A549 (cell line): ENCODE data around the gene CDH4. TPM values are rescaled to one million over a fixed set of nuclear protein-coding genes. Genes with fewer than 3 reads are reported as not detected.

Experiments used
- ATAC-seq, 2 experiments: fragments of 200-7000 bp in 1 of 2; fragments of >200 bp in 1 of 2; cut with Nextera tagmentation in 1 of 2; cut with Tn5 transposase in 1 of 2; 3 replicates each; pipeline versions ENCODE4 v1.8.0 to v1.9.1; 2018 to 2020; ENCODE audit warnings: mild to moderate bottlenecking in 1 of 2, moderate library complexity in 1 of 2
- CTCF ChIA-PET: fragments of 300-600 bp; sonication (Branson Sonifier 250); formaldehyde crosslinking; extraction: SDS; loops from one replicate; lab custom pipeline; 2021; ENCODE audit warnings: antibody characterized with exemption, inconsistent platforms; lab: Yijun Ruan, JAX
- POLR2A ChIA-PET: fragments of 350-600 bp; formaldehyde crosslinking; extraction: SDS; loops from one replicate; lab custom pipeline; 2021; ENCODE audit warnings: antibody characterized with exemption, inconsistent platforms; lab: Yijun Ruan, JAX
- DNase-seq, 2 experiments: peaks; one replicate each; pipeline versions ENCODE4 v3.0.0 to v3.0.0-alpha.2; 2011 to 2016; ENCODE audit warnings: low read depth in 1 of 2, low spot score in 1 of 2
- FAIRE-seq: peaks from 2 replicates; lab custom pipeline; 2011; peaks lifted over from hg19 to GRCh38; lab: Jason Lieb, UNC
- H3K27ac ChIP-seq, 2 experiments: fragments of >200 bp; sonication (Bioruptor Twin); formaldehyde crosslinking; 3 replicates each; pipeline ENCODE4 v1.5.1; 2016 to 2017
- H3K4me1 ChIP-seq: fragments of >200 bp; sonication (Bioruptor Twin); formaldehyde crosslinking; 3 replicates; pipeline ENCODE4 v1.6.1; 2016
- H3K4me2 ChIP-seq: fragments of >200 bp; sonication (Bioruptor Twin); formaldehyde crosslinking; 3 replicates; pipeline ENCODE4 v1.6.1; 2016
- H3K4me3 ChIP-seq: fragments of >200 bp; sonication (Bioruptor Twin); formaldehyde crosslinking; 3 replicates; pipeline ENCODE4 v1.5.1; 2016
- H3K9me3 ChIP-seq: fragments of >200 bp; sonication (Bioruptor Twin); formaldehyde crosslinking; 3 replicates; pipeline ENCODE4 v1.6.1; 2016
- EP300 ChIP-seq, 2 experiments: fragments of >200 bp; sonication (Bioruptor Twin); formaldehyde crosslinking; IDR thresholded peaks; 2 replicates in 1 of 2; 3 replicates in 1 of 2; pipeline ENCODE4 v1.6.1; 2016 to 2017
- FOXS1 ChIP-seq: fragments of 250-450 bp; sonication (Bioruptor Pico); IDR thresholded peaks from 2 replicates; pipeline ENCODE4 v1.5.0; 2020; ENCODE audit warnings: mild to moderate bottlenecking, moderate library complexity
- HDAC2 ChIP-seq: fragments of 200-600 bp; sonication (generic); IDR thresholded peaks from 2 replicates; pipeline ENCODE4 v1.6.1; 2016
- HEYL ChIP-seq: fragments of 250-450 bp; sonication (Bioruptor Pico); IDR thresholded peaks from 2 replicates; pipeline ENCODE4 v1.8.0; 2021; ENCODE audit warnings: mild to moderate bottlenecking, moderate library complexity
- MYC ChIP-seq: IDR thresholded peaks from 2 replicates; pipeline ENCODE4 v1.6.1; 2012; ENCODE audit warnings: mild to moderate bottlenecking, inconsistent platforms, low read length, improper control_type of control experiment, borderline replicate concordance
- NFE2L2 ChIP-seq: fragments of 150-350 bp; conservative IDR thresholded peaks from 2 replicates; pipeline ENCODE4 v1.6.1; 2014; ENCODE audit warnings: low read length
- NPAS2 ChIP-seq: fragments of 250-450 bp; sonication (Bioruptor Pico); IDR thresholded peaks from 2 replicates; pipeline ENCODE4 v1.8.0; 2022; ENCODE audit warnings: mild to moderate bottlenecking, moderate library complexity, borderline replicate concordance
- PHF8 ChIP-seq: fragments of 200-600 bp; sonication (generic); IDR thresholded peaks from 2 replicates; pipeline ENCODE4 v1.6.1; 2016; ENCODE audit warnings: low read depth, mild to moderate bottlenecking, antibody characterized with exemption, moderate library complexity, borderline replicate concordance
- POLR2A ChIP-seq: IDR thresholded peaks from 2 replicates; pipeline ENCODE4 v1.6.1; 2012; ENCODE audit warnings: mild to moderate bottlenecking, low read length
- RAD21 ChIP-seq, 2 experiments: fragments of >200 bp in 1 of 2; sonication (Bioruptor Twin) in 1 of 2; formaldehyde crosslinking in 1 of 2; IDR thresholded peaks in 1 of 2; conservative IDR thresholded peaks in 1 of 2; 2 replicates in 1 of 2; 3 replicates in 1 of 2; pipeline ENCODE4 v1.6.1; 2012 to 2018; ENCODE audit warnings: inconsistent platforms in 1 of 2
- RARB ChIP-seq: fragments of 250-450 bp; sonication (Bioruptor Pico); IDR thresholded peaks from 2 replicates; pipeline ENCODE4 v1.8.0; 2021; ENCODE audit warnings: mild to moderate bottlenecking, moderate library complexity
- RFX5 ChIP-seq: fragments of 450-650 bp; IDR thresholded peaks from 2 replicates; pipeline ENCODE4 v1.7.1; 2014; ENCODE audit warnings: antibody characterized with exemption, mild to moderate bottlenecking, moderate library complexity
- RNF2 ChIP-seq: fragments of 200-600 bp; sonication (generic); IDR thresholded peaks from 2 replicates; pipeline ENCODE4 v1.6.1; 2016; ENCODE audit warnings: low read depth, mild to moderate bottlenecking, antibody characterized with exemption, moderate library complexity, borderline replicate concordance
- SMC3 ChIP-seq: fragments of >200 bp; sonication (Bioruptor Twin); formaldehyde crosslinking; IDR thresholded peaks from 3 replicates; pipeline ENCODE4 v1.6.1; 2018; ENCODE audit warnings: inconsistent platforms
- TFCP2L1 ChIP-seq: fragments of 250-450 bp; sonication (Bioruptor Pico); IDR thresholded peaks from 2 replicates; pipeline ENCODE4 v1.5.0; 2021; ENCODE audit warnings: mild to moderate bottlenecking
- WGBS: methylation state at CpG from one replicate; pipeline ENCODE4 v1.1.6; 2017; ENCODE audit errors: missing lambda C conversion rate; 5-methylcytosine and 5-hydroxymethylcytosine counted together
- polyA plus RNA-seq, 4 experiments: library from polyadenylated mRNA; depleted of rRNA in 3 of 4; stranded (reverse); fragments of >200 nt; fragmentation: RNase III in 1 of 4; extraction: RNeasy Plus Mini Kit Qiagen cat#74134 plus additional on column Dnase treatment in 1 of 4; gene quantifications; 2 replicates in 3 of 4; 3 replicates in 1 of 4; pipeline ENCODE4 v1.2.3, GENCODE V29; 2011 to 2017
- TF ChIP-seq, protein P1 (sequence below): fragments of 200-600 bp; sonication (generic); IDR thresholded peaks from 2 replicates; pipeline ENCODE4 v1.6.1; 2016; ENCODE audit warnings: antibody characterized with exemption, mild to moderate bottlenecking, moderate library complexity
- TF ChIP-seq, protein P2 (sequence below): fragments of 250-450 bp; sonication (Bioruptor Pico); IDR thresholded peaks from 2 replicates; pipeline ENCODE4 v1.5.0; 2021; ENCODE audit warnings: mild to moderate bottlenecking, moderate library complexity, borderline replicate concordance
- TF ChIP-seq, protein P3 (sequence below): fragments of >200 bp; sonication (Bioruptor Twin); formaldehyde crosslinking; IDR thresholded peaks from 3 replicates; pipeline ENCODE4 v1.5.1; 2016
- TF ChIP-seq, protein P4 (sequence below): fragments of >200 bp; sonication (Bioruptor Twin); formaldehyde crosslinking; IDR thresholded peaks from 2 replicates; pipeline ENCODE4 v1.6.1; 2016

Gene CDH4
- polyA plus RNA-seq, 2 of the 4 experiments (the other 2 are of a cell fraction): 3.4 to 10.3 TPM

DNA sequence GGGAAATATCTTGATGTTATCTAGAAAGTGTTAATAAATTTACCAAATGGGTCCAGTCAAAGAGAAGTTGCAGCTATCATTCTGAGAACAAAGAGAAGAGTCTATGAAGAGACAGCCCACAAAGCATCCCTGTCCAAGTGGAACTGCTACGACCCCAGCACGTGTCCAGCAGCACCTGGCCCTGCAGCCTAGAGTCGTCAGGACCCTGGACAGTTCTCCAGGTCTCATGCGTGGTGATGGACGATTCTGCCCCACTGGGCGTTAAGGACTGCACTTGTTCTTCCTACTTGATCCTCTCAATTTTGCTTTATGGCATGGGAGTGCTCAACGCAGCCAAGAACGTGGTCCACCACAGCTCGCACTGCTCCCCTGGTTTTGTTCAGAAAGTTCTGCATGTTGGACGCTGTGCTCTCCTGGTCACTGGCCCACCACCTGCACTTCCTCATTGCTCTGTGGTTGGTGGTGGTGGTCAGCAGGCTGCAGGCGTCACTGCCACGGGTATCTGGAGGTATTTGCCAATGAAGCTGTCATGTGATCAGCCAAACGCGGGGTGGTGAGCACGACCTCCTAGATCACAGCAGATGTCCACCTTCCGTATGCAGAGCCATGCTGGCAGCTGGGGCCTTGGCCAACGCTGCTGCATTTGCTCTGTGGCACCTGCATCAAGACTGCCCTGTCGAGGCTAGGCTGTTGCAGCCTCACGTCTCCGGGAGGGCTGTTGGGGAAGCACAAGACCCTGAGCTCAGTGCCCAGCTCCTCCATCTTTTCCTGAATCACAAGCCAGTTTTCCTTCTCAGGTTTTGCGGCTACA is 356.4 kb downstream of the CDH4 start:
- no peak for FAIRE-seq
- Histone ChIP-seq H3K4me1 (no peaks in the 10 kb centered on the region), H3K9me3 (peaks cover 6% of the 10 kb centered on the region), H3K27ac (no peak overlapping the region), H3K4me3 (no peak overlapping the region), H3K4me2 (no peak overlapping the region)
- ChIA-PET POLR2A (no interaction called here), CTCF (no interaction called here)
- TF ChIP-seq, protein P1, sequence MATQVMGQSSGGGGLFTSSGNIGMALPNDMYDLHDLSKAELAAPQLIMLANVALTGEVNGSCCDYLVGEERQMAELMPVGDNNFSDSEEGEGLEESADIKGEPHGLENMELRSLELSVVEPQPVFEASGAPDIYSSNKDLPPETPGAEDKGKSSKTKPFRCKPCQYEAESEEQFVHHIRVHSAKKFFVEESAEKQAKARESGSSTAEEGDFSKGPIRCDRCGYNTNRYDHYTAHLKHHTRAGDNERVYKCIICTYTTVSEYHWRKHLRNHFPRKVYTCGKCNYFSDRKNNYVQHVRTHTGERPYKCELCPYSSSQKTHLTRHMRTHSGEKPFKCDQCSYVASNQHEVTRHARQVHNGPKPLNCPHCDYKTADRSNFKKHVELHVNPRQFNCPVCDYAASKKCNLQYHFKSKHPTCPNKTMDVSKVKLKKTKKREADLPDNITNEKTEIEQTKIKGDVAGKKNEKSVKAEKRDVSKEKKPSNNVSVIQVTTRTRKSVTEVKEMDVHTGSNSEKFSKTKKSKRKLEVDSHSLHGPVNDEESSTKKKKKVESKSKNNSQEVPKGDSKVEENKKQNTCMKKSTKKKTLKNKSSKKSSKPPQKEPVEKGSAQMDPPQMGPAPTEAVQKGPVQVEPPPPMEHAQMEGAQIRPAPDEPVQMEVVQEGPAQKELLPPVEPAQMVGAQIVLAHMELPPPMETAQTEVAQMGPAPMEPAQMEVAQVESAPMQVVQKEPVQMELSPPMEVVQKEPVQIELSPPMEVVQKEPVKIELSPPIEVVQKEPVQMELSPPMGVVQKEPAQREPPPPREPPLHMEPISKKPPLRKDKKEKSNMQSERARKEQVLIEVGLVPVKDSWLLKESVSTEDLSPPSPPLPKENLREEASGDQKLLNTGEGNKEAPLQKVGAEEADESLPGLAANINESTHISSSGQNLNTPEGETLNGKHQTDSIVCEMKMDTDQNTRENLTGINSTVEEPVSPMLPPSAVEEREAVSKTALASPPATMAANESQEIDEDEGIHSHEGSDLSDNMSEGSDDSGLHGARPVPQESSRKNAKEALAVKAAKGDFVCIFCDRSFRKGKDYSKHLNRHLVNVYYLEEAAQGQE: peak; percentile 88
- no peak for TF ChIP-seq MYC
- ATAC-seq: 0 out of 6 replicates have a peak, but pooled peaks of 1 of the 2 experiments have one; percentile 15
- DNase-seq: peak in 1 of 2 experiments; percentile 22
- WGBS: 55% methylated on average over 18 of the region's 21 CpGs

DNA sequence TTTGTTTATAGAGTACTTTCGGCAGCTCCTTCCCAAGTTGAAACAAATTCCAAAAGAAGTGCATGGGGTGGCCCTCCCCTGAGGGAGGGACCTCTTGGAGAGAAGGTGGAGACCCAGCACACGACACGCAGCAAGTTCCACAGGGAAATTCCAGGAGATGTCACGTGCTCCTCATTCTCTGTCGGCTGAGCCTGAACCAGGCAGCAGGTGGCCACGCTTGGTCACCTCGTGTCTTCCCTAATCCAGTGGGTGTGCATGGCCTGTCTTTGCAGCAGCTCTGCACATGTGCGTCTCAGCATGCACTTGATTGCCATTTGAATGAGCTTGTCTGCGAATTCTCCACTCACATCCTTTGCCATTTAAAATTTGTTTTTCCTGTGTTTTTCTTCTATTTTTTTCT is 357.4 kb downstream of the CDH4 start:
- ATAC-seq (no peak), FAIRE-seq (no peak), DNase-seq (no peak)
- Histone ChIP-seq H3K4me2 (no peak overlapping the region), H3K4me3 (no peak overlapping the region), H3K4me1 (no peaks in the 10 kb centered on the region), H3K27ac (no peak overlapping the region), H3K9me3 (no peaks in the 10 kb centered on the region)
- ChIA-PET CTCF (no interaction called here), POLR2A (no interaction called here)
- TF ChIP-seq TFCP2L1 (CRISPR knock-in tag) (no peak), FOXS1 (CRISPR knock-in tag) (no peak), RARB (CRISPR knock-in tag) (no peak)
- WGBS: 66% methylated on average over 9 of the region's 9 CpGs

DNA sequence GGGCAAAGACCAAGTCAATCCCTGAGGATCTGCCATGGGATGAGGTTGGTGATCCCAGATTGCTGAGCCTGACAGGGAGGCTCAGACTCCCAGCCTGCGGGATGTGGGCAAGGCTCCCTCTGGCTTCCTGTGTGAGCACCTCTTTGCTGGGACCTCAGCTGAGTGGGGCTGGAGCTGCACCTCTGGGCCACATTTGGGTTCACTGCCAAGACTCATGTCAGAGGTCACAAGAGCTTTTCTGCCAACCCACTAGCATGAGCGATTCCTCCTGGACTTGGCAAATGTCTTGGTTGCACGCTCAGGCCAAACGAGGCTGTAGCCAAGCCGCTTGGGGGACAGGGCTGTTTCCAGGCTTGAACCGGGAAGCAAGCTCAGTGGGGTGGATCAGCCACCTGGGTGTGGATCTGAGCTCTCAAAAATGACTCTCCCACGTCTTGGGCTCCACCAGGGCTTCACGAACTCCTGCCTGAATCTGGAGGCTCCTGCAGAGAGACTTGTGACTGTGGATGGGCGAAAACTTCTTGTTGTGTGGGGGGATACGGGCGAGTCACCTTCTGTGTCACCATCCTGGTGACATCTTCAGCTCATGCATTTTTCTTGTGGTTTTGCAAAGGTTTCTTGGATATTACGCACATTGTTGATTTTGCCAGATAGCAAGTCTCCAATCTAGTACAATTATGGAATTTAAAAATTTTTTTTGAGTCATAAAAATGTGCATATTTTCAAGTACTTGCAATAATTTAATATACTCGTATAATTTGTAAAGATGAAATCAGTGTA is 359.5 kb downstream of the CDH4 start:
- no peaks in the 10 kb centered on the region for H3K4me1 ChIP-seq
- H3K4me2 ChIP-seq: no peak overlapping the region
- WGBS: 50% methylated on average over 13 of the region's 13 CpGs
- ChIA-PET CTCF (no interaction called here), POLR2A (no interaction called here)
- no peaks in the 10 kb centered on the region for H3K9me3 ChIP-seq
- H3K27ac ChIP-seq: no peak overlapping the region
- no peak for FAIRE-seq
- no peak overlapping the region for H3K4me3 ChIP-seq
- no peak for ATAC-seq
- no peak for DNase-seq
- TF ChIP-seq NPAS2 (CRISPR knock-in tag): no peak
- no peak for TF ChIP-seq RFX5
- no peak for TF ChIP-seq HDAC2
- no peak for TF ChIP-seq EP300 (IDR thresholded peaks at IDR 0.05)
- TF ChIP-seq SMC3: no peak
- TF ChIP-seq HEYL (CRISPR knock-in tag): no peak
- TF ChIP-seq, protein P1: no peak
- TF ChIP-seq PHF8: no peak
- TF ChIP-seq, protein P2, sequence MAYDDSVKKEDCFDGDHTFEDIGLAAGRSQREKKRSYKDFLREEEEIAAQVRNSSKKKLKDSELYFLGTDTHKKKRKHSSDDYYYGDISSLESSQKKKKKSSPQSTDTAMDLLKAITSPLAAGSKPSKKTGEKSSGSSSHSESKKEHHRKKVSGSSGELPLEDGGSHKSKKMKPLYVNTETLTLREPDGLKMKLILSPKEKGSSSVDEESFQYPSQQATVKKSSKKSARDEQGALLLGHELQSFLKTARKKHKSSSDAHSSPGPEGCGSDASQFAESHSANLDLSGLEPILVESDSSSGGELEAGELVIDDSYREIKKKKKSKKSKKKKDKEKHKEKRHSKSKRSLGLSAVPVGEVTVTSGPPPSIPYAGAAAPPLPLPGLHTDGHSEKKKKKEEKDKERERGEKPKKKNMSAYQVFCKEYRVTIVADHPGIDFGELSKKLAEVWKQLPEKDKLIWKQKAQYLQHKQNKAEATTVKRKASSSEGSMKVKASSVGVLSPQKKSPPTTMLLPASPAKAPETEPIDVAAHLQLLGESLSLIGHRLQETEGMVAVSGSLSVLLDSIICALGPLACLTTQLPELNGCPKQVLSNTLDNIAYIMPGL (CRISPR knock-in tag): no peak
- no peak for TF ChIP-seq RAD21 (conservative IDR thresholded peaks at IDR 0.05 in 1 of 2, IDR thresholded peaks at IDR 0.05 in 1 of 2)
- TF ChIP-seq NFE2L2: no peak
- no peak for TF ChIP-seq RNF2
- TF ChIP-seq, protein P3, sequence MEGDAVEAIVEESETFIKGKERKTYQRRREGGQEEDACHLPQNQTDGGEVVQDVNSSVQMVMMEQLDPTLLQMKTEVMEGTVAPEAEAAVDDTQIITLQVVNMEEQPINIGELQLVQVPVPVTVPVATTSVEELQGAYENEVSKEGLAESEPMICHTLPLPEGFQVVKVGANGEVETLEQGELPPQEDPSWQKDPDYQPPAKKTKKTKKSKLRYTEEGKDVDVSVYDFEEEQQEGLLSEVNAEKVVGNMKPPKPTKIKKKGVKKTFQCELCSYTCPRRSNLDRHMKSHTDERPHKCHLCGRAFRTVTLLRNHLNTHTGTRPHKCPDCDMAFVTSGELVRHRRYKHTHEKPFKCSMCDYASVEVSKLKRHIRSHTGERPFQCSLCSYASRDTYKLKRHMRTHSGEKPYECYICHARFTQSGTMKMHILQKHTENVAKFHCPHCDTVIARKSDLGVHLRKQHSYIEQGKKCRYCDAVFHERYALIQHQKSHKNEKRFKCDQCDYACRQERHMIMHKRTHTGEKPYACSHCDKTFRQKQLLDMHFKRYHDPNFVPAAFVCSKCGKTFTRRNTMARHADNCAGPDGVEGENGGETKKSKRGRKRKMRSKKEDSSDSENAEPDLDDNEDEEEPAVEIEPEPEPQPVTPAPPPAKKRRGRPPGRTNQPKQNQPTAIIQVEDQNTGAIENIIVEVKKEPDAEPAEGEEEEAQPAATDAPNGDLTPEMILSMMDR: no peak
- TF ChIP-seq POLR2A: no peak
- TF ChIP-seq, protein P4, sequence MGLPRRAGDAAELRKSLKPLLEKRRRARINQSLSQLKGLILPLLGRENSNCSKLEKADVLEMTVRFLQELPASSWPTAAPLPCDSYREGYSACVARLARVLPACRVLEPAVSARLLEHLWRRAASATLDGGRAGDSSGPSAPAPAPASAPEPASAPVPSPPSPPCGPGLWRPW: no peak
